ENCODE results near the gene TFEB.

DNA sequence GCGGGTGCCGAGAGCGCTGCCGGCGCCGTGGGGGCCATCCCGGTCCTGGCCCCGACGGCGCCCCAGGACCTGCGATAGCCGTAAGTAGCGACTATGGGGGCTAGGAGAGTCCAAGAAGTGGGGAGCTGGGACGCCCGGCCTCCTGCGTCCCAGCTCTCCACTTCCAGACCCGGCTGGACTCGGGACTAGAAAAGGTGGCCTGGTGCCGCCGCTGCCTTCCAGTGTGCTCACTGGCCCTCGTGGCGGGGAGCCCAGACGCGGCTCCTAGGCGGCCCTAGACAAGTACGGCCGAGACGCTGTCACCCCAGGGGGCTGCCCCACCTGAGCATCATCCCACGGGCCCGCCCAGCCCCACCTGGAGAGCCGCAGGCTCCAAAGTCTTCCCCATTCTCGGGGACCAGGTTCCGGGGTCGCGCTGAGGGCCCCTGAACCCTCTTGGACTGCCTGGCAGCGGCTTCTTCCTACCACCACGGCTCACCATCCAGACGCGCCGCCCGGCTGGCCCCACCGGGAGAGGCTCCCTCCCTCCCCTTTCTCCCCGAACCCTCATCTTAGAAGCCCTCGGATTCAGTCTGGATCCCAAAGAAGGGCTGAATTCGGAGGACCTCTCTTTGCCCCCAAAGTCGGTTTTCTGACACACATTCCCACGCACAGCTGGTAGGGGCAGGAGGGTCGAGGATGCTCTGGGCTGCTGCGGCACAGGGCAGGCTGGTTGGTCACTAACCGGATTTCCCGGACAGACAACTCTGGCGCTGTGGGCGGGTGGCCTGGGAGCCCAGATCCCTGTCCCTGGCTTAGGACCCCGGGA lies 98.0 kb downstream of the TFEB start:
- TF ChIP-seq, protein P1, sequence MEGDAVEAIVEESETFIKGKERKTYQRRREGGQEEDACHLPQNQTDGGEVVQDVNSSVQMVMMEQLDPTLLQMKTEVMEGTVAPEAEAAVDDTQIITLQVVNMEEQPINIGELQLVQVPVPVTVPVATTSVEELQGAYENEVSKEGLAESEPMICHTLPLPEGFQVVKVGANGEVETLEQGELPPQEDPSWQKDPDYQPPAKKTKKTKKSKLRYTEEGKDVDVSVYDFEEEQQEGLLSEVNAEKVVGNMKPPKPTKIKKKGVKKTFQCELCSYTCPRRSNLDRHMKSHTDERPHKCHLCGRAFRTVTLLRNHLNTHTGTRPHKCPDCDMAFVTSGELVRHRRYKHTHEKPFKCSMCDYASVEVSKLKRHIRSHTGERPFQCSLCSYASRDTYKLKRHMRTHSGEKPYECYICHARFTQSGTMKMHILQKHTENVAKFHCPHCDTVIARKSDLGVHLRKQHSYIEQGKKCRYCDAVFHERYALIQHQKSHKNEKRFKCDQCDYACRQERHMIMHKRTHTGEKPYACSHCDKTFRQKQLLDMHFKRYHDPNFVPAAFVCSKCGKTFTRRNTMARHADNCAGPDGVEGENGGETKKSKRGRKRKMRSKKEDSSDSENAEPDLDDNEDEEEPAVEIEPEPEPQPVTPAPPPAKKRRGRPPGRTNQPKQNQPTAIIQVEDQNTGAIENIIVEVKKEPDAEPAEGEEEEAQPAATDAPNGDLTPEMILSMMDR (IDR thresholded peaks at IDR 0.05; ENCODE audit: extremely low read depth in 1 of 2, insufficient read depth in 1 of 2, low read depth in 1 of 2, low read length in 2 of 2) = no peak
- no peak for TF ChIP-seq POLR2AphosphoS5 (IDR thresholded peaks at IDR 0.05; ENCODE audit: insufficient read depth, low read depth, low read length)

Data from endothelial cell of umbilical vein (primary cell).